Measurements from ENCODE around the gene ZNF462. TPM values are rescaled to one million over a fixed set of nuclear protein-coding genes. Genes with fewer than 3 reads are reported as not detected.

ZNF462 gene
- total and polyA plus RNA-seq, 2 of the 4 experiments (the other 2 are of a cell fraction) = 6.1 to 18.8 TPM

DNA sequence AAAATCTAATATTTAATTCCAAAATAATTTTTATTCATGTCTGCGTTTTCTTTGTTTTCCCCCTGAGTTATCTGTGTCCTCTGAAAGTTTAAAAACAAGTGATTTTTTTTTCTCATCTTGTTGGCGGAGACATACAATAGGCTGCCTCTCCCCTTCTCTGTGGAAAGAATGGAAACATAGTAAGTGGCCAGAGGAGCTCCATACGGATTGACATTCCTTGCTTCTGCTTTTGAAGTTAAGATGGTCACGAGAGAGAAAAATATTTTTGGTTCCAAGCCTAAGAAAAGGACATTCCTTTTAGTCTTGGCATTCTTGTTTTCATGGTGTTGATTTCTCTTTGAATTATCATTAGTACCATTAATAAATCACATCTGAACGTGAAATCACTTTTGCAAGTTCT lies 28.3 kb downstream of the ZNF462 start:
- no peak overlapping the region for H2BK20ac ChIP-seq (ENCODE audit: low read depth, low read length)
- no peak overlapping the region for H3K4me3 ChIP-seq (ENCODE audit: insufficient read depth, low read depth, low read length)
- H4K5ac ChIP-seq (ENCODE audit: low read depth, low read length) = no peak overlapping the region
- peak overlapping the region; percentile 17; the same call in 1 of the 2 replicates for H4K91ac ChIP-seq (ENCODE audit: insufficient read depth, low read depth, low read length)
- no peak overlapping the region for H2BK5ac ChIP-seq (ENCODE audit: low read depth, low read length, poor library complexity, severe bottlenecking)
- H3K23ac ChIP-seq (ENCODE audit: low read depth, low read length) = no peak overlapping the region; the same call in 1 of the 2 replicates
- H3K9me3 ChIP-seq (ENCODE audit: control insufficient read depth, insufficient read depth, low read length) = no peaks in the 10 kb centered on the region
- WGBS, 2 experiments (ENCODE audit: extremely low coverage in 2 of 2, insufficient read length in 1 of 2) = no CpG with 5 or more reads among the region's 5 CpGs
- no peaks in the 10 kb centered on the region for H3K27me3 ChIP-seq (ENCODE audit: control insufficient read depth, insufficient read depth, low read length)
- no peak overlapping the region for H2AK9ac ChIP-seq (replicated peaks; ENCODE audit: low read depth, low read length, poor library complexity)
- no peak overlapping the region for H3K4me2 ChIP-seq (ENCODE audit: low read depth, low read length)
- no TSS peak for BruUV-seq (replicated peaks)
- in situ Hi-C loops (cut with MboI; ENCODE audit: low sequenced_read_pairs) (loop anchor here (25.0 kb wide), 2 partner anchors 396 to 846 kb away; partner anchors contain the start of gene RAD23B), intact Hi-C loops (cut with micrococcal nuclease) (no loop called here), dilution Hi-C loops (cut with HindIII; ENCODE audit: low sequenced_read_pairs, unreplicated experiment) (no loop called here)
- ATAC-seq (ENCODE audit: low read depth) = no peak
- H3K79me1 ChIP-seq (ENCODE audit: low read depth in 1 of 2, low read length in 2 of 2) = peaks cover 30 to 64% of the 10 kb centered on the region in 2 experiments
- H3K4me1 ChIP-seq (ENCODE audit: control insufficient read depth, insufficient read depth, low read length) = peaks cover 3% of the 10 kb centered on the region
- no peak overlapping the region for H3K14ac ChIP-seq (replicated peaks; ENCODE audit: low read depth, low read length)
- H2AFZ ChIP-seq (replicated peaks; ENCODE audit: low read length, poor library complexity) = no peak overlapping the region
- H3K27ac ChIP-seq (ENCODE audit: insufficient read depth, low read length) = no peak overlapping the region
- H3K18ac ChIP-seq (ENCODE audit: low read depth, low read length) = no peak overlapping the region
- H4K20me1 ChIP-seq (ENCODE audit: insufficient read depth, low read length) = peaks cover 5% of the 10 kb centered on the region; the same call in 1 of the 2 replicates
- CTCF ChIA-PET = no interaction called here
- peak overlapping the region; percentile 44; the same call in 1 of the 2 replicates for H2BK120ac ChIP-seq (ENCODE audit: low read depth, low read length)
- H2AK5ac ChIP-seq (ENCODE audit: low read depth, low read length) = no peak overlapping the region
- no peak overlapping the region for H3K4ac ChIP-seq (ENCODE audit: low read depth, low read length)
- peaks cover 9% of the 10 kb centered on the region for H3K9me1 ChIP-seq (ENCODE audit: insufficient read depth, low read length)
- 0 out of 3 replicates have a peak overlapping the region, but pooled peaks have one; percentile 63 for H2BK15ac ChIP-seq (ENCODE audit: low read depth, low read length)
- no peak for DNase-seq
- no peak overlapping the region for H4K8ac ChIP-seq (ENCODE audit: low read depth in 2 of 2, low read length in 2 of 2)
- H3K9ac ChIP-seq (ENCODE audit: low read depth, low read length) = no peak overlapping the region
- H3K56ac ChIP-seq (ENCODE audit: extremely low read depth, insufficient read depth, low read length) = no peak overlapping the region
- POLR2A ChIA-PET (ENCODE audit: unreplicated experiment) = no interaction called here
- no peak for TF ChIP-seq SMC3 (IDR thresholded peaks at IDR 0.05; ENCODE audit: low read depth, low read length)
- TF ChIP-seq RFX5 (IDR thresholded peaks at IDR 0.05; ENCODE audit: low read depth, low read length) = no peak
- TF ChIP-seq MAZ (IDR thresholded peaks at IDR 0.05; ENCODE audit: borderline replicate concordance, low read depth, low read length) = no peak
- TF ChIP-seq CEBPB (IDR thresholded peaks at IDR 0.05; ENCODE audit: low read depth, low read length) = no peak
- no peak for TF ChIP-seq CTCF (conservative IDR thresholded peaks at IDR 0.05; ENCODE audit: low read depth, low read length)
- no peak for TF ChIP-seq POLR2A (IDR thresholded peaks at IDR 0.05; ENCODE audit: low read depth, low read length)
- TF ChIP-seq CHD1 (IDR thresholded peaks at IDR 0.05; ENCODE audit: low read depth, low read length) = no peak
- no peak for TF ChIP-seq NFE2L2 (IDR thresholded peaks at IDR 0.05; ENCODE audit: low read depth, low read length)
- H3K36me3 ChIP-seq (ENCODE audit: control insufficient read depth, insufficient read depth, low read length) = no peaks in the 10 kb centered on the region
